Measurements from ENCODE around the gene TMEM144.

The TMEM144 gene

DNA sequence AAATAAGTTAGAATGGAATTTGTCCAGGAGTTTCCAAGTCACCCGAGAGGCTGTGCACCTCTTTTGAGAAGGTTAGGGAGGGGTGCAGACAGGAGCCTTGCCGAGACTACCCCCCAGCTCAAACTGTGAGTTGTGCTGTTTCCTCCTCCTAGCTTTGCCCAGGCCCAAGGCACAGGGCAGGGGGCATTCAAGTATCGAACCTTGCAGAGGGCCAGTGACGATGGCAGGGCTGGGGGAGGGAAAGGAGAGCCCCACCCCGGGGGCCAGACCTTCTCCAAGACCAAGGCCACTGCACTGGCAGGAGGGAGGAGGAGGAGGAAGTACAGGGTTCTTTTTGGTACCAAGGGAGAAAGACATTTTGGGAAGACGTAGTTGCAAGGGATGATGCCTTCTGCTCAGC lies 80.6 kb downstream of the TMEM144 start:
- Histone ChIP-seq H3K9ac (ENCODE audit: low read length) (no peak overlapping the region), H3K4me3 (ENCODE audit: low read length) (no peak overlapping the region), H3K36me3 (ENCODE audit: control insufficient read depth, insufficient read depth, low read length) (no peaks in the 10 kb centered on the region), H3K9me3 (ENCODE audit: control insufficient read depth, low read length) (peaks cover 3% of the 10 kb centered on the region), H3K4me1 (ENCODE audit: control insufficient read depth, insufficient read depth, low read length) (no peaks in the 10 kb centered on the region), H3K27me3 (ENCODE audit: control insufficient read depth, insufficient read depth, low read length) (no peaks in the 10 kb centered on the region)

DNA sequence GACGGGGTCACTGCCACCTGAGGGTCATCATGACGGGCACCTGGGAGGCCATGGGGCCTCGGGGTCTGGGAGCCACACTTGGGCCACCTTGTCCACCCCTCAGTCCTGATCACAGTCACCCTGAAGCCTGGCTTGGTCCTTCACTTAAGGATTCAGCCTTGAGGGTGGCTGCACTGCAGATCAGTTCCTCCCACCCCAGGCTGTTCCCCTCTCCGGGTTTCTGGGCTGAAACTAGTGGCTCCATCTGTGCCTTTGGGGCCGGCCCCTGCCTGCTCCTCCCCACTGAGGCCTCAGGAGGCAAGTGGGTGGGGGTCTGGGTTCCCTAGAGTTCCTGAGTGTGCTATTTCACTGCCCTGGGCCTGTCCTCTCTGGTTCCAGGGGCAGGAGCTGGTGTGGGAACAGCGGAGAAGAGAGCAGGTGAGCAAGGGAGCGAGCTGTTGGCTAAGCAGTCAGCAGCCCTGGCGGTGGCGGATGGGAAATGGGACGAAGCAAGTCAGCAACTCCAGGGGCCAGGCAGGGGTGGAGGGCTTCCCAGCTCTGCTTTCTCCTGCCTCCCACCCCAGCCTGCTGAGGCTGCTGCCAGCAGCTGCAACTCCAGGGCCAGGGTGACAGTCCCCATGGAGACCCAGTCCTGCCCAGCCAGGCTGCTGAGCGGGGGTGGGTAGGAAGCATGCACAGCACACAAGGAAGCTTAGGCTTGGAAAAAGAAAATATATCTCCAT lies 81.2 kb downstream of the TMEM144 start:
- Histone ChIP-seq H3K4me3 (ENCODE audit: low read length) (no peak overlapping the region), H3K27me3 (ENCODE audit: control insufficient read depth, insufficient read depth, low read length) (no peaks in the 10 kb centered on the region), H3K9me3 (ENCODE audit: control insufficient read depth, low read length) (peaks cover 3% of the 10 kb centered on the region), H3K36me3 (ENCODE audit: control insufficient read depth, insufficient read depth, low read length) (no peaks in the 10 kb centered on the region), H3K4me1 (ENCODE audit: control insufficient read depth, insufficient read depth, low read length) (no peaks in the 10 kb centered on the region), H3K9ac (ENCODE audit: low read length) (no peak overlapping the region)

GRCh38 chr4:158292156-158292555 lies 81.9 kb downstream of the TMEM144 start:
- no peak overlapping the region for H3K4me3 ChIP-seq (ENCODE audit: low read length)
- peaks cover 3% of the 10 kb centered on the region for H3K9me3 ChIP-seq (ENCODE audit: control insufficient read depth, low read length)
- H3K36me3 ChIP-seq (ENCODE audit: control insufficient read depth, insufficient read depth, low read length) = no peaks in the 10 kb centered on the region
- H3K4me1 ChIP-seq (ENCODE audit: control insufficient read depth, insufficient read depth, low read length) = no peaks in the 10 kb centered on the region
- H3K9ac ChIP-seq (ENCODE audit: low read length) = no peak overlapping the region
- no peaks in the 10 kb centered on the region for H3K27me3 ChIP-seq (ENCODE audit: control insufficient read depth, insufficient read depth, low read length)

- Histone ChIP-seq H3K27me3 (ENCODE audit: control insufficient read depth, insufficient read depth, low read length) (no peaks in the 10 kb centered on the region), H3K4me1 (ENCODE audit: control insufficient read depth, insufficient read depth, low read length) (no peaks in the 10 kb centered on the region), H3K4me3 (ENCODE audit: low read length) (no peak overlapping the region), H3K9me3 (ENCODE audit: control insufficient read depth, low read length) (peaks cover 3% of the 10 kb centered on the region), H3K9ac (ENCODE audit: low read length) (no peak overlapping the region), H3K36me3 (ENCODE audit: control insufficient read depth, insufficient read depth, low read length) (no peaks in the 10 kb centered on the region)
Measured at GRCh38 chr4:158295053-158295452, 84.8 kb downstream of the TMEM144 start.

DNA sequence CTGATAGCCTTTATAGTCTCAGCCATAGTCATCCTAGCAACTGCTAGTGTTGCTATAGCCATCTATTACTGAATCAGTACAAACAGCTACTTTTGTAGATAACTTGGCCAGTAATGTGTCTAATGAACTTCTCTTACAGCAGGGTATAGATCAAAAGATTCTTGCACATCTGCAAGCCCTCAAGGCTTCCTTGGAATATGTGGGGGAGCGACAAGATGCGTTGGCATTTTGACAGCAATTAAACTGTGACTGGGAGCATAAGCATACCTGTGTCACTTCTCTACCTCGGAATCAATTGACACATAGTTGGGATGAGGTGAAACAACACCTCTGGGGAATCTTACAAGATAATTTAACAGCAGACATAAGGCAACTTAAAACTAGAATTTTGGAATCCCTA lies 87.6 kb downstream of the TMEM144 start:
- Histone ChIP-seq H3K4me3 (ENCODE audit: low read length) (no peak overlapping the region), H3K9me3 (ENCODE audit: control insufficient read depth, low read length) (peaks cover 3% of the 10 kb centered on the region), H3K9ac (ENCODE audit: low read length) (no peak overlapping the region), H3K27me3 (ENCODE audit: control insufficient read depth, insufficient read depth, low read length) (no peaks in the 10 kb centered on the region), H3K36me3 (ENCODE audit: control insufficient read depth, insufficient read depth, low read length) (no peaks in the 10 kb centered on the region), H3K4me1 (ENCODE audit: control insufficient read depth, insufficient read depth, low read length) (no peaks in the 10 kb centered on the region)

GRCh38 chr4:158299459-158300007 lies 89.2 kb downstream of the TMEM144 start:
- H3K4me3 ChIP-seq (ENCODE audit: low read length) = no peak overlapping the region
- H3K4me1 ChIP-seq (ENCODE audit: control insufficient read depth, insufficient read depth, low read length) = no peaks in the 10 kb centered on the region
- no peaks in the 10 kb centered on the region for H3K9me3 ChIP-seq (ENCODE audit: control insufficient read depth, low read length)
- H3K36me3 ChIP-seq (ENCODE audit: control insufficient read depth, insufficient read depth, low read length) = no peaks in the 10 kb centered on the region
- no peaks in the 10 kb centered on the region for H3K27me3 ChIP-seq (ENCODE audit: control insufficient read depth, insufficient read depth, low read length)
- H3K9ac ChIP-seq (ENCODE audit: low read length) = no peak overlapping the region

GRCh38 chr4:158300012-158300411 lies 89.7 kb downstream of the TMEM144 start:
- no peaks in the 10 kb centered on the region for H3K4me1 ChIP-seq (ENCODE audit: control insufficient read depth, insufficient read depth, low read length)
- H3K9me3 ChIP-seq (ENCODE audit: control insufficient read depth, low read length) = no peaks in the 10 kb centered on the region
- H3K36me3 ChIP-seq (ENCODE audit: control insufficient read depth, insufficient read depth, low read length) = no peaks in the 10 kb centered on the region
- H3K27me3 ChIP-seq (ENCODE audit: control insufficient read depth, insufficient read depth, low read length) = no peaks in the 10 kb centered on the region
- no peak overlapping the region for H3K4me3 ChIP-seq (ENCODE audit: low read length)
- no peak overlapping the region for H3K9ac ChIP-seq (ENCODE audit: low read length)

GRCh38 chr4:158302076-158302866 lies 92.0 kb downstream of the TMEM144 start:
- Histone ChIP-seq H3K9me3 (ENCODE audit: control insufficient read depth, low read length) (no peaks in the 10 kb centered on the region), H3K9ac (ENCODE audit: low read length) (no peak overlapping the region)

GRCh38 chr4:158304694-158305093 lies 94.4 kb downstream of the TMEM144 start:
- H3K36me3 ChIP-seq (ENCODE audit: control insufficient read depth, insufficient read depth, low read length) = no peaks in the 10 kb centered on the region

More at GRCh38 chr4:158302076-158302866, 92.0 kb downstream of the TMEM144 start:
- Histone ChIP-seq H3K27me3 (ENCODE audit: control insufficient read depth, insufficient read depth, low read length) (no peaks in the 10 kb centered on the region), H3K4me1 (ENCODE audit: control insufficient read depth, insufficient read depth, low read length) (no peaks in the 10 kb centered on the region), H3K4me3 (ENCODE audit: low read length) (no peak overlapping the region), H3K36me3 (ENCODE audit: control insufficient read depth, insufficient read depth, low read length) (no peaks in the 10 kb centered on the region)

More at GRCh38 chr4:158304694-158305093, 94.4 kb downstream of the TMEM144 start:
- H3K27me3 ChIP-seq (ENCODE audit: control insufficient read depth, insufficient read depth, low read length) = no peaks in the 10 kb centered on the region
- H3K9me3 ChIP-seq (ENCODE audit: control insufficient read depth, low read length) = no peaks in the 10 kb centered on the region
- H3K4me3 ChIP-seq (ENCODE audit: low read length) = no peak overlapping the region
- no peaks in the 10 kb centered on the region for H3K4me1 ChIP-seq (ENCODE audit: control insufficient read depth, insufficient read depth, low read length)
- H3K9ac ChIP-seq (ENCODE audit: low read length) = no peak overlapping the region
